Measurements from ENCODE around the gene CERS2.
"Not testable (repeated sequence)": the region's sequence is repeated elsewhere in the genome, so short reads cannot be mapped to it uniquely, and the experiment has no call there.

Gene CERS2

GRCh38 chr1:150954708-150955107 lies 19.9 kb downstream of the CERS2 start:
- H3K27me3 ChIP-seq (ENCODE audit: insufficient read depth, low read length) = no peaks in the 10 kb centered on the region
- no peak overlapping the region for H2AFZ ChIP-seq (ENCODE audit: low read depth, low read length)
- no peaks in the 10 kb centered on the region for H3K4me1 ChIP-seq (ENCODE audit: insufficient read depth, low read length)
- no peaks in the 10 kb centered on the region for H3K9me3 ChIP-seq (ENCODE audit: low read length)
- no peak overlapping the region for H3K4me3 ChIP-seq (ENCODE audit: low read length)
- H3K36me3 ChIP-seq (ENCODE audit: insufficient read depth, low read length) = peaks cover 79% of the 10 kb centered on the region

GRCh38 chr1:150944856-150945255 lies 29.8 kb downstream of the CERS2 start:
- Histone ChIP-seq H3K4me1 (ENCODE audit: insufficient read depth, low read length) (no peaks in the 10 kb centered on the region), H3K4me3 (ENCODE audit: low read length) (no peak overlapping the region), H3K36me3 (ENCODE audit: insufficient read depth, low read length) (peaks cover 87% of the 10 kb centered on the region), H2AFZ (ENCODE audit: low read depth, low read length) (no peak overlapping the region), H3K27me3 (ENCODE audit: insufficient read depth, low read length) (no peaks in the 10 kb centered on the region), H3K9me3 (ENCODE audit: low read length) (no peaks in the 10 kb centered on the region)

- Histone ChIP-seq H3K36me3 (ENCODE audit: insufficient read depth, low read length) (peaks cover 65% of the 10 kb centered on the region), H3K4me1 (ENCODE audit: insufficient read depth, low read length) (peaks cover 5% of the 10 kb centered on the region), H2AFZ (ENCODE audit: low read depth, low read length) (no peak overlapping the region), H3K4me3 (ENCODE audit: low read length) (no peak overlapping the region), H3K27me3 (ENCODE audit: insufficient read depth, low read length) (no peaks in the 10 kb centered on the region), H3K9me3 (ENCODE audit: low read length) (peaks cover 15% of the 10 kb centered on the region)
Measured at GRCh38 chr1:150931773-150932172, 42.9 kb downstream of the CERS2 start.

GRCh38 chr1:150928775-150929174 lies 45.9 kb downstream of the CERS2 start:
- H3K4me3 ChIP-seq (ENCODE audit: low read length); H3K27me3 ChIP-seq (ENCODE audit: insufficient read depth, low read length); H2AFZ ChIP-seq (ENCODE audit: low read depth, low read length); H3K4me1 ChIP-seq (ENCODE audit: insufficient read depth, low read length): not testable (repeated sequence)
- Histone ChIP-seq H3K36me3 (ENCODE audit: insufficient read depth, low read length) (peaks cover 52% of the 10 kb centered on the region), H3K9me3 (ENCODE audit: low read length) (peaks cover 15% of the 10 kb centered on the region)

- Histone ChIP-seq H3K4me3 (ENCODE audit: low read length) (no peak overlapping the region), H3K27me3 (ENCODE audit: insufficient read depth, low read length) (no peaks in the 10 kb centered on the region), H2AFZ (ENCODE audit: low read depth, low read length) (no peak overlapping the region), H3K9me3 (ENCODE audit: low read length) (peaks cover 15% of the 10 kb centered on the region), H3K4me1 (ENCODE audit: insufficient read depth, low read length) (peaks cover 5% of the 10 kb centered on the region), H3K36me3 (ENCODE audit: insufficient read depth, low read length) (peaks cover 50% of the 10 kb centered on the region)
Measured at GRCh38 chr1:150928286-150928685, 46.3 kb downstream of the CERS2 start.

- peaks cover 5% of the 10 kb centered on the region for H3K4me1 ChIP-seq (ENCODE audit: insufficient read depth, low read length)
- peak overlapping the region; percentile 97 for H3K4me3 ChIP-seq (ENCODE audit: low read length)
- peaks cover 15% of the 10 kb centered on the region for H3K9me3 ChIP-seq (ENCODE audit: low read length)
- H2AFZ ChIP-seq (ENCODE audit: low read depth, low read length) = no peak overlapping the region
- H3K27me3 ChIP-seq (ENCODE audit: insufficient read depth, low read length) = no peaks in the 10 kb centered on the region
- H3K36me3 ChIP-seq (ENCODE audit: insufficient read depth, low read length) = peaks cover 44% of the 10 kb centered on the region
Measured at GRCh38 chr1:150927624-150928023, 47.0 kb downstream of the CERS2 start.

GRCh38 chr1:150926097-150926741 lies 48.4 kb downstream of the CERS2 start, which contains the start of gene SETDB1:
TSS of gene SETDB1 (plus strand) at chr1:150926363. CDS start at chr1:150927715, 1,352 bp downstream.
- peaks cover 5% of the 10 kb centered on the region for H3K4me1 ChIP-seq (ENCODE audit: insufficient read depth, low read length)
- peak within 1 kb of the TSS; percentile 90 for H2AFZ ChIP-seq (ENCODE audit: low read depth, low read length)
- peak within 1 kb of the TSS; percentile 97 for H3K4me3 ChIP-seq (ENCODE audit: low read length)
- peaks cover 33% of the 10 kb centered on the region for H3K36me3 ChIP-seq (ENCODE audit: insufficient read depth, low read length)
- no peaks in the 10 kb centered on the region for H3K27me3 ChIP-seq (ENCODE audit: insufficient read depth, low read length)
- peaks cover 10% of the 10 kb centered on the region for H3K9me3 ChIP-seq (ENCODE audit: low read length)

- Histone ChIP-seq H3K27me3 (ENCODE audit: insufficient read depth, low read length) (no peaks in the 10 kb centered on the region), H3K36me3 (ENCODE audit: insufficient read depth, low read length) (peaks cover 24% of the 10 kb centered on the region), H3K4me1 (ENCODE audit: insufficient read depth, low read length) (peaks cover 5% of the 10 kb centered on the region), H3K9me3 (ENCODE audit: low read length) (peaks cover 2% of the 10 kb centered on the region), H2AFZ (ENCODE audit: low read depth, low read length) (no peak overlapping the region), H3K4me3 (ENCODE audit: low read length) (no peak overlapping the region)
Measured at GRCh38 chr1:150925080-150925479, 49.6 kb downstream of the CERS2 start.

GRCh38 chr1:150922519-150922975 lies 52.1 kb downstream of the CERS2 start:
- Histone ChIP-seq H2AFZ (ENCODE audit: low read depth, low read length) (no peak overlapping the region), H3K9me3 (ENCODE audit: low read length) (no peaks in the 10 kb centered on the region), H3K27me3 (ENCODE audit: insufficient read depth, low read length) (no peaks in the 10 kb centered on the region), H3K4me3 (ENCODE audit: low read length) (no peak overlapping the region), H3K36me3 (ENCODE audit: insufficient read depth, low read length) (peaks cover 3% of the 10 kb centered on the region), H3K4me1 (ENCODE audit: insufficient read depth, low read length) (peaks cover 5% of the 10 kb centered on the region)

GRCh38 chr1:150917387-150917786 lies 57.2 kb downstream of the CERS2 start:
- H3K36me3 ChIP-seq (ENCODE audit: insufficient read depth, low read length) = no peaks in the 10 kb centered on the region
- no peak overlapping the region for H3K4me3 ChIP-seq (ENCODE audit: low read length)
- H3K4me1 ChIP-seq (ENCODE audit: insufficient read depth, low read length) = no peaks in the 10 kb centered on the region
- no peaks in the 10 kb centered on the region for H3K27me3 ChIP-seq (ENCODE audit: insufficient read depth, low read length)
- H2AFZ ChIP-seq (ENCODE audit: low read depth, low read length) = no peak overlapping the region
- H3K9me3 ChIP-seq (ENCODE audit: low read length) = no peaks in the 10 kb centered on the region
